Measurements from ENCODE around the gene KIAA0319L. TPM values are rescaled to one million over a fixed set of nuclear protein-coding genes. Genes with fewer than 3 reads are reported as not detected.

Gene KIAA0319L
- total RNA-seq, 1 experiment from 2014 or later, result 60.0 TPM

DNA sequence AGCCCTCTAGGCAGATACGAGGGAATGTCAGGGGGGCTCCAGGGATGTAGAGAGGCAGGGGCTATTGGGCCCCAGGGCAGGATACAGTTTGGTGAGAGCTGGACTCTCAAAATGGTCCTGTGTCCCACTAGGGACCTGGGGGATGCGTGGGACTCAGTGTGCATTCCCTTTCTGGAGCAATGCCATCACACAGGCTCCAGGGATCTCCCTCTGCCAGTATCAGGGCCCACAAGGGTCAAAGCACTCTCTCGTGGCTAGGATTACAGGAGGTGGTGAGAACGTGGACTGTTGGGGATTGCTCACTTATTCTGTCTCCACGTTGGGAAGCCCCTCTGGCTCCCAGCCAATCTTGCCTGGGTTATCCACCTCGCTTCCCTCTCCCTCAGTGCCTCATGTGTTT, 25.8 kb downstream of the KIAA0319L start:
- DNase-seq (ENCODE audit: low read depth, low spot score) (no peak), ATAC-seq (no peak)
- in situ Hi-C loops (cut with HindIII; ENCODE audit: low pct_unique_long_range_greater_than_20kb, low sequenced_read_pairs), result no loop called here
- no TSS peak for BruUV-seq (replicated peaks)
- CTCF ChIA-PET, result no interaction called here
- no peaks in the 10 kb centered on the region for H3K36me3 ChIP-seq (ENCODE audit: control insufficient read depth, insufficient read depth, low read length)
- no peaks in the 10 kb centered on the region for H3K4me1 ChIP-seq (ENCODE audit: control insufficient read depth, insufficient read depth, low read length)
- POLR2A ChIA-PET, result no interaction called here
- H3K9me3 ChIP-seq (ENCODE audit: control insufficient read depth, insufficient read depth, low read depth, low read length), result peaks cover 11% of the 10 kb centered on the region; the same call in 1 of the 2 replicates
- H3K27me3 ChIP-seq (ENCODE audit: control insufficient read depth, insufficient read depth, low read length), result no peaks in the 10 kb centered on the region
- intact Hi-C loops (cut with micrococcal nuclease; ENCODE audit: unreplicated experiment), result no loop called here
- H3K4me3 ChIP-seq (ENCODE audit: low read depth in 2 of 2, low read length in 2 of 2), result no peak overlapping the region
- no peak overlapping the region for H3K27ac ChIP-seq (ENCODE audit: low read length)
- TF ChIP-seq POLR2AphosphoS5 (IDR thresholded peaks at IDR 0.05; ENCODE audit: low read depth, low read length) (no peak), TCF7L2 (IDR thresholded peaks at IDR 0.05; ENCODE audit: low read depth, low read length) (no peak), SIN3A (IDR thresholded peaks at IDR 0.05; ENCODE audit: borderline replicate concordance, insufficient read depth, low read depth, low read length) (no peak)
- TF ChIP-seq, protein P1, sequence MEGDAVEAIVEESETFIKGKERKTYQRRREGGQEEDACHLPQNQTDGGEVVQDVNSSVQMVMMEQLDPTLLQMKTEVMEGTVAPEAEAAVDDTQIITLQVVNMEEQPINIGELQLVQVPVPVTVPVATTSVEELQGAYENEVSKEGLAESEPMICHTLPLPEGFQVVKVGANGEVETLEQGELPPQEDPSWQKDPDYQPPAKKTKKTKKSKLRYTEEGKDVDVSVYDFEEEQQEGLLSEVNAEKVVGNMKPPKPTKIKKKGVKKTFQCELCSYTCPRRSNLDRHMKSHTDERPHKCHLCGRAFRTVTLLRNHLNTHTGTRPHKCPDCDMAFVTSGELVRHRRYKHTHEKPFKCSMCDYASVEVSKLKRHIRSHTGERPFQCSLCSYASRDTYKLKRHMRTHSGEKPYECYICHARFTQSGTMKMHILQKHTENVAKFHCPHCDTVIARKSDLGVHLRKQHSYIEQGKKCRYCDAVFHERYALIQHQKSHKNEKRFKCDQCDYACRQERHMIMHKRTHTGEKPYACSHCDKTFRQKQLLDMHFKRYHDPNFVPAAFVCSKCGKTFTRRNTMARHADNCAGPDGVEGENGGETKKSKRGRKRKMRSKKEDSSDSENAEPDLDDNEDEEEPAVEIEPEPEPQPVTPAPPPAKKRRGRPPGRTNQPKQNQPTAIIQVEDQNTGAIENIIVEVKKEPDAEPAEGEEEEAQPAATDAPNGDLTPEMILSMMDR (IDR thresholded peaks at IDR 0.05), result no peak
- TF ChIP-seq, protein P2, sequence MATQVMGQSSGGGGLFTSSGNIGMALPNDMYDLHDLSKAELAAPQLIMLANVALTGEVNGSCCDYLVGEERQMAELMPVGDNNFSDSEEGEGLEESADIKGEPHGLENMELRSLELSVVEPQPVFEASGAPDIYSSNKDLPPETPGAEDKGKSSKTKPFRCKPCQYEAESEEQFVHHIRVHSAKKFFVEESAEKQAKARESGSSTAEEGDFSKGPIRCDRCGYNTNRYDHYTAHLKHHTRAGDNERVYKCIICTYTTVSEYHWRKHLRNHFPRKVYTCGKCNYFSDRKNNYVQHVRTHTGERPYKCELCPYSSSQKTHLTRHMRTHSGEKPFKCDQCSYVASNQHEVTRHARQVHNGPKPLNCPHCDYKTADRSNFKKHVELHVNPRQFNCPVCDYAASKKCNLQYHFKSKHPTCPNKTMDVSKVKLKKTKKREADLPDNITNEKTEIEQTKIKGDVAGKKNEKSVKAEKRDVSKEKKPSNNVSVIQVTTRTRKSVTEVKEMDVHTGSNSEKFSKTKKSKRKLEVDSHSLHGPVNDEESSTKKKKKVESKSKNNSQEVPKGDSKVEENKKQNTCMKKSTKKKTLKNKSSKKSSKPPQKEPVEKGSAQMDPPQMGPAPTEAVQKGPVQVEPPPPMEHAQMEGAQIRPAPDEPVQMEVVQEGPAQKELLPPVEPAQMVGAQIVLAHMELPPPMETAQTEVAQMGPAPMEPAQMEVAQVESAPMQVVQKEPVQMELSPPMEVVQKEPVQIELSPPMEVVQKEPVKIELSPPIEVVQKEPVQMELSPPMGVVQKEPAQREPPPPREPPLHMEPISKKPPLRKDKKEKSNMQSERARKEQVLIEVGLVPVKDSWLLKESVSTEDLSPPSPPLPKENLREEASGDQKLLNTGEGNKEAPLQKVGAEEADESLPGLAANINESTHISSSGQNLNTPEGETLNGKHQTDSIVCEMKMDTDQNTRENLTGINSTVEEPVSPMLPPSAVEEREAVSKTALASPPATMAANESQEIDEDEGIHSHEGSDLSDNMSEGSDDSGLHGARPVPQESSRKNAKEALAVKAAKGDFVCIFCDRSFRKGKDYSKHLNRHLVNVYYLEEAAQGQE (IDR thresholded peaks at IDR 0.05; ENCODE audit: insufficient read depth in 1 of 2, low read depth in 2 of 2, low read length in 1 of 2), result no peak

DNA sequence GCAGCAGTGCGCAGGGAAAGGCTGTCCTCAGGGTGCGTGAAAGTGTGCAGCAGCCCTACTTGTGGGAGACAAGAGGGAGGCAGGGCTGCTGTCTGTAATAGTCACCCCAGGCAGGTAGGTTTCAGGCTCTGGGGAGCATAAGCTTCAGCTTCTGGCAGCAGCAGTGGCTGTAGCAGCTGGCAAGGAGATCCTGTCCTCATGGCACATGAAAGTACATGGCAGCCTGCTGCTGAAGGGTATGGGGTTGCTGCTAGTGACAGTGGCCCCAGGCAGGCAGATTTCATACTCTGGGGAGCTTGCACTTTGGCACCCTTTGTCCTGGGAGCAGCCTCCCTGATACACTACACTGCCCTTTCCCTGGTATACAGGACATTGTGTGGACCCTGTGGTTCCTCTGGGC, 26.3 kb downstream of the KIAA0319L start:
- intact Hi-C loops (cut with micrococcal nuclease; ENCODE audit: unreplicated experiment), result no loop called here
- DNase-seq (ENCODE audit: low read depth, low spot score), result no peak
- no peak overlapping the region for H3K4me3 ChIP-seq (ENCODE audit: low read depth in 2 of 2, low read length in 2 of 2)
- POLR2A ChIA-PET, result no interaction called here
- H3K9me3 ChIP-seq (ENCODE audit: control insufficient read depth, insufficient read depth, low read depth, low read length), result peaks cover 11% of the 10 kb centered on the region; the same call in 1 of the 2 replicates
- CTCF ChIA-PET, result no interaction called here
- no peaks in the 10 kb centered on the region for H3K27me3 ChIP-seq (ENCODE audit: control insufficient read depth, insufficient read depth, low read length)
- ATAC-seq, result no peak
- H3K36me3 ChIP-seq (ENCODE audit: control insufficient read depth, insufficient read depth, low read length), result no peaks in the 10 kb centered on the region
- TF ChIP-seq, protein P1 (IDR thresholded peaks at IDR 0.05), result no peak
- no peak for TF ChIP-seq POLR2AphosphoS5 (IDR thresholded peaks at IDR 0.05; ENCODE audit: low read depth, low read length)
- TF ChIP-seq TCF7L2 (IDR thresholded peaks at IDR 0.05; ENCODE audit: low read depth, low read length), result no peak
- no peak for TF ChIP-seq SIN3A (IDR thresholded peaks at IDR 0.05; ENCODE audit: borderline replicate concordance, insufficient read depth, low read depth, low read length)
- TF ChIP-seq, protein P2 (IDR thresholded peaks at IDR 0.05; ENCODE audit: insufficient read depth in 1 of 2, low read depth in 2 of 2, low read length in 1 of 2), result no peak
- no TSS peak for BruUV-seq (replicated peaks)
- no peak overlapping the region for H3K27ac ChIP-seq (ENCODE audit: low read length)
- in situ Hi-C loops (cut with HindIII; ENCODE audit: low pct_unique_long_range_greater_than_20kb, low sequenced_read_pairs), result no loop called here
- H3K4me1 ChIP-seq (ENCODE audit: control insufficient read depth, insufficient read depth, low read length), result no peaks in the 10 kb centered on the region

Measured in Panc1 (cell line).